ENCODE results near the gene MAGEB16.

- TF ChIP-seq CTCF (IDR thresholded peaks at IDR 0.05 in 4 of 5, conservative IDR thresholded peaks at IDR 0.05 in 1 of 5) (no peak), POLR2A (IDR thresholded peaks at IDR 0.05) (no peak)
These were observed 13.1 kb upstream of the MAGEB16 start for GRCh38 chrX:35785075-35785474.
